GM21723 (cell line): Measurements from ENCODE around the gene PIP5KL1.

Experiments used
- ATAC-seq: cut with Tn5 transposase; IDR thresholded peaks from one replicate; pipeline ENCODE4 v1.9.1; 2021; ENCODE audit warnings: mild to moderate bottlenecking, moderate library complexity; ENCODE audit not compliant: unreplicated experiment

The PIP5KL1 gene

GRCh38 chr9:127950513-127951289 is 20.1 kb upstream of the PIP5KL1 start:
- no peak for ATAC-seq

DNA sequence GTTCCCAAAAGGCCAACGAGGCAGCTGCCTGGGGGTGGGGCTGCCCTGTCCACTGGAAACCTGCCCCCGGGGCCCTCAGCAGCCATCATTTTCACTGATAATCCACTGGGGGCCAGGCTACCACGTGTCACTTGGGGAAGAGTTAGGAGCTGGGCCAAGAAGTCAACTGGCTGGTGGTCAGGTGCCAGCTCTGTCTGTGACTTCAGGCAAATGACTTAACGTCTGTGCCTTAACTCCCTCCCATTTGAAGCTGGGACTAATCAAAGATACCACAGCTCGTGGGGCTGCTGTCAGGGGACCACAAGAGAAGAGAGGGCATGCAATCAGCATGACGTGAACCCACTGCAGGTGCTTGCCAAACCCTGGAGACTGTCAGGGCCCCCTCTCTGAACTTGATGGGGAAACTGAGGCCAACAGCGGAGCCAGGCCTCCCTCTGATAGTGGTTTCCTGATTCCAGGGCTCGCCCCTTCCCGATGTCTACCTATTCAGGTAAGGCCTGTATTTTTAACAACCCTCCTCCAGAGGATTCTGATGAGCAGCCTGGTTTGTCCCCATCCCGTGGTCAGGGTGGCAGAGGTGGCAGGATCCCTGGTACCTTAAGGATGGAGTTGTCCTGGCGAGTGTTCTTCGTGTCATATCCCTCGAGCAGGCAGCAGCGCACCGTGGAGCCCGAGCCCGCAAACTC is 19.4 kb upstream of the PIP5KL1 start:
- no peak for ATAC-seq

- ATAC-seq = no peak
These were observed 17.5 kb upstream of the PIP5KL1 start for GRCh38 chr9:127947841-127948710.

GRCh38 chr9:127946728-127947127 is 16.2 kb upstream of the PIP5KL1 start:
- ATAC-seq = no peak

DNA sequence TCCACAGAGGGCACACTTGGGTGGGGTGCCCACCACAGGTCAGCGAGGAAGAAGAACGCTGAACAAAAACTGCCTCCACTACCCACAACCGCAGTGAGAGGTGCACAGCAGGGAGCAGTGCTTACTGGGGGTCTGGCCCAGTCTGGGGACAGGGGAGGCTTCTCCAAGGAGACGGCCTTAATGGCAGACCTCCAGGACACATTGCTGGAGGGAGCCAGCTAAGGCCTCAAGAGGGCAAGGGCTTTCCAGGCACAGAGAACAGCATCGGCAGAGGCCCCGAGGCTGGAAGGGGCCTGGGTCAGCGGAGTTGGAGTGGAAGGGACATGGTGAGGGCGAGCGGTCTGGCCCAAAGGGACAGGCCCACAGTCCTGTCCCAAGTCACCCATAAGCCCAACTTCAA is 15.4 kb upstream of the PIP5KL1 start:
- ATAC-seq = no peak

GRCh38 chr9:127945338-127945737 is 14.8 kb upstream of the PIP5KL1 start:
- ATAC-seq = no peak

- ATAC-seq = no peak
These were observed 14.1 kb upstream of the PIP5KL1 start for GRCh38 chr9:127944586-127945218.

GRCh38 chr9:127943731-127944144 is 13.2 kb upstream of the PIP5KL1 start:
- ATAC-seq = peak; percentile 53

- no peak for ATAC-seq
These were observed 12.6 kb upstream of the PIP5KL1 start for GRCh38 chr9:127943011-127943662.

DNA sequence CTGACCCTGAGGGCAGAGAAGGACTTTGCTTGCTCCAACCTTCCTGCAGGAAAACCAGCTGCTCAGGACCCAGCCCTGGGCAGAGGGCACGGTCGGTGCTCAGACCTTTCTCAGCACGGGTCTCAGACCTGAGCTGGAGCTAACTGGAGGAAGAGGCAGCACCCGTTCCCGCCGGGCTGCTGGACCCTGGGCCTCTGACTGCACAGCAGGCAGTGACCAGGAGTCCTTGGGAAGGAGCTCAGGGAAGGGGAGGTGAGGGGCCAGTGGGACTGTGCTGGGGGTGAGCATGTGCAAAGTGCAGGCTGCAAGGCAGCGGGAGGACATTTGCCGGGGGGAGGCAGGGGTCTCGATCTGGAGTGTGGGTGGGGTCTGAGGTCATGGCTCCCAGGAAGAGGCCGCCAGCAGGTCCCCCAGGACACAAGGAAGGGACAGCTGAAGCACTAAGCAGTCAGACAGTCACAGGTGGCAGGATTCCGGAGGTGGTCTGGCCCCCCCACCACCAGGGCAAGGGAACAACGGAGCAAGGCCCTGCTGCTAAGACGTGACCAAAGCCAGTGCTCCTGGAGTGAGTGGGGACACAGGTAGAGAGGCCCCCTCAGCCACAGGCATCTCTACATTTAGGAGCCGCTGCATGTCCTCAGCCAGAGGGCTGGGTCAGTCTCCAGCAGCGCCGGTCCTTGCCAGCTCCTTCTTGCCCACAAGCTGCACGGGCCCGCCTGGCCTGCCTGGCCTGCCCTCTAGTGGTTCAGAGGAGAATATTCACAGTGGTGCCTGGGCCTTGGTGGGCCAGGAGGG is 11.8 kb upstream of the PIP5KL1 start:
- ATAC-seq = no peak

- ATAC-seq = no peak
These were observed 11.3 kb upstream of the PIP5KL1 start for GRCh38 chr9:127941961-127942215.

- no peak for ATAC-seq
These were observed 10.7 kb upstream of the PIP5KL1 start for GRCh38 chr9:127941062-127941960.

DNA sequence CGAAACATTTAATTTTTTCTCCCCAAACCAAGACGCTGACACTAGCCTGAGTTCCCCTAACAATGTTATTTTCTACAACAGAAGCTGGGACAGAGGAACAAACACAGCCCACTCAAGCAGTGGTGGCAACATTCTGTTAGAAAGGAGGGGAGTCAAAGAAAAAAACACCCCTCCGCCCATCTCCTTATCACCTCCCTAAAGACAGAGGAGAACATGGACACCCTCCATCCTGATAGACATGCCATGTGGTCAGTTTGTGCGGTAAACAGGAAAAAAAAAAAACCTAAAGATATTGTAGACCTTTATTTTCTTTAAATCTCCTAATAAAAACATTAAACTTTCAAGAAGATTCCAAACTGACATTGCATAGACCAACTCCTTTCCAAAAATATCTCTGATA is 10.0 kb upstream of the PIP5KL1 start:
- ATAC-seq = no peak

DNA sequence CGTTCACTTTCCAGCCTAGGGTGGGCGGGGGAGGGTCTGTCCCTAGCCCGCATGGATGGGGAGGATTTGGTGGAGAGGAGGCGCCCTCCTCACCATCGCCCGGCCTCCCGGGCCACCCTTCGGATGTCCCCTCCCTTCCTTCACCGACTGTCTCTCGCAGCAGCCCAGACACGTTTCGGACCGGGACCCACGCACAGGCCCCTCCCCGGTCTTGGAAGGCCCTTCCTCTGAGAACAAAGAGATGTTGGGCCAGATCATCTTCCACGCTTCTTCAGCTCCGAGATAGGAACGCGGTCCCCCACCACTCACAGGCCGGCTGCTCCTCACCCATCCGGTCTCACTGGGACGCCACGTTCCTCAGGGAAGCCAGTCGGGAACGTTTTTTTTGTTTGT is 7.7 kb upstream of the PIP5KL1 start:
- no peak for ATAC-seq

GRCh38 chr9:127937388-127938297 is 7.1 kb upstream of the PIP5KL1 start, which contains the start of gene DPM2:
DPM2 (minus strand) TSS chr9:127937854; CDS start chr9:127937820, 34 bp downstream.
- ATAC-seq = peak; percentile 83

DNA sequence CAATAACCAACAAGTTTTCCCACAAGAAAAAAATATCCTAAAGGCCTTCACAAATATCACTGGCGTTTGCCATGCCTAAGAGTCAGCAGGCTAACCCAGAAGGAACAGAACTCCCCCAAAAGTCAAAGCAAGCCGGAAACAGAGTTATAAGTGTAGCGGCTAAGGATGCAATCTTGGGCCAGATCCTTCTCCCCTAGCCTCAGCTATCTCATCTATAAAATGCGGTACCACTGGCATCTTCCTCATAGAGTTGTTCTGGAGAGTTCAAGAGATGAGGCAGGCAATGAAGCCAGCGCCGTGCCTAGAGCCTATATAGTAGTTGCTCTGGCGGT is 6.4 kb upstream of the PIP5KL1 start:
- peak; percentile 7 for ATAC-seq

GRCh38 chr9:127936347-127936852 is 5.8 kb upstream of the PIP5KL1 start:
- ATAC-seq = no peak

GRCh38 chr9:127935765-127936221 is 5.2 kb upstream of the PIP5KL1 start:
- no peak for ATAC-seq
